Smooth muscle cell of the brain vasculature (primary cell): ENCODE results near the gene JMJD7.

Experiments
- DNase-seq: peaks from one replicate; pipeline ENCODE4 v3.0.0-alpha.2; 2012; ENCODE audit warnings: low read depth, low spot score

Gene JMJD7

DNA sequence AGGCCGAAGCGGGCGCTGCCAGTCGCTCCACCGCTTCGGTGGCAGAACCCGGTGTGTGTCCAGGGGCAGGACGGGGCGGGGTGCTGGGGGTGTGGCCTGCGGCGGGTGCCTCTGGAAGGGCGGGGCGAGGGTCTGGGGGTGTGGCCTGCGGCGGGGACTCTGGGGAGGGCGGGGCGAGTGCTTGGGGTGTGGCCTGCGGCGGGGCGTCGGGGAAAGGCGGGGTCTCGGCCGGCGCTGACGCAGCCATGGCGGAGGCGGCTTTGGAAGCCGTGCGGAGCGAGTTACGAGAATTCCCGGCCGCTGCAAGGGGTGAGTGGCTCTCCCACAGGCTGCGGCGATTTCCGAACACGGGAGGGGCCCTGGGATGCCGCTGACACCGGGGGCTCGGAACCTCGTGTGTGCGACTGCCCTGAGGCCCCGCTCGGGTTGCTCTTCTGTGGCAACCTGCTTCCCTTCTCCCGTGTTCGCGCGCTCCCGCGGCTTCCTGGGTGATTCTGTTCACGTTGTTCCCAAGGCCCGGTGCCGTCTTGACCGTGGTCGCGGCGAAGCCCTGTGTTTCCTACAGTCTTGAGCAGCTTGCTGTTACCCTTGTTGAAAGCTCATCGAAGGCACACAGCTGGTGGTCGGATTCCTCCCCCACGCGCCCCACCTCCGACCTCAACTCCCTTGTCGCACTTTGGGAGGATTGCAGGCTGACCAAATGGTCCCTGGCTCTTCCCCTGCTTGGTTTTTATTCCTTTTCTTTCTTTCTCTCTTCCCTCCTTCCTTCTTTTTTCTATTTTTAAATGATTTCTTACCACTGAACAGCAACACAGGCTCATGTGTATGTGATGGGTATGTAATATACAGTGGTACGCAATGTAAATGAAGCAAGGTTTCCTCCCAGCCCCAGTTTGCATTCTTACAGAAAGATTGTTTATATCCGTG is at the start of gene JMJD7:
TSS of gene JMJD7 (plus strand) at position 213 of the 927 bp plus-strand sequence. CDS start at position 246, 33 bp downstream.
- peak; percentile 56 for DNase-seq

DNA sequence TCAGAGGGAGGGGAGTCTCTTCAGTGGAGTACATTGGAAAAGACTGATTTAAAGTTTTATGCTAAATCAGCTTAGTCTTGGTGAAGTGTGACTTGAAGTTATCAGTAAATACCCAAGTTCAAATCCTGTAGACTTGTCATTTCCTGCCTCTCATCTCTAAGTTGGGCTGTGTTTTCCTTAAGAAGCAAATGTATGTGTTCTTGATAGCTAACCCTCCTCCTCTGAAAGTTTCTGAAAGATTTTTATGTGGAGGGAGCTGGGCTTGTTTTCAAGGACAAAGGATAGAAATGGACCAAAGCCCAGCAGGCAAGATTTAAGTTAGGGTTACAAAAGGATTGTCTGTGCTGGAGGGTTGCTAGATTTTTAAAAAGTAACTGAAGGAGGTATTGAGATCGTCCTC is 49.4 kb upstream of the JMJD7 start:
- no peak for DNase-seq

DNA sequence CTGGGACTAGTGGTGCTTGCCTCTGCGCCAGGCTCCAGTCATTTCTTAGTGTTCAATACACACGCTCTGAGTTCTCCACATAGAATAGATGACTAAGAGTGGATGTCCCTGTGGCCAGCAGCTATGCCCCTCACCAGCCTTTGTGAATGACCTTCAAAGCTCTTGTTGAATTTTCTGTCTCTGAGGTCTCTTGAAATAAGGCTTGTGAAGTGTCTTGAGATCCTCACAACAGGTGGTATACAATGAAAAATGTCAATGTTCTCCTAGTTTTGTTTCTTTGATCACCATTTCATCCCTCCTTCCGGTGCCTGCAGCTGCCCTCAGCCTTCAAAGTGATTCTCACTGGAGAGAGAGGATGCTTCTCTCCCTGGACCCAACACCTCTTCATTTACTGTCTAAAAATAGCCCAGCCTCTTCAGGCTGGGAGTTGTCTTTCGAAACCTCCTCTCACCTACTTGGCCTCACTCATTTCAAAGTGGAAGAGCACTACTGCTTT is 48.2 kb upstream of the JMJD7 start:
- no peak for DNase-seq

DNA sequence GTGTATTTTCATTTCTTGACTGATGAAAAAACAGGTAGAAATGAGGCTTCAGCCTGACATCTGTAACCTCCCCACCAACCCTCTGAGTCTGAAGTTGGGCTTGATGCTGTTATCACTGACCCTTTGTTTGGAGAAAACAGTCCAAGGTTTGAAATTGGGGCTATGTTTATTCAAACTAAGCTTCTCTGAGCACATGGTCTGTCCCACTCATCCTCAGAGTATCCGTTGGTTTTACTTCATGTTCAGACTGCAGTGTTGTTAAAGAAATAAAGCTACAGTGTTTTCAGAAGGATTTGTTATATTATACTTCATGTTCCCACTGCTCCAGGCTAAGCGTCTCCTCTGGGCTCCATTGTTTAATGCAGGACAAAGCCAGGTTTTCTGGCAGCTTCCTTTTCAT is 47.6 kb upstream of the JMJD7 start:
- DNase-seq: no peak

DNA sequence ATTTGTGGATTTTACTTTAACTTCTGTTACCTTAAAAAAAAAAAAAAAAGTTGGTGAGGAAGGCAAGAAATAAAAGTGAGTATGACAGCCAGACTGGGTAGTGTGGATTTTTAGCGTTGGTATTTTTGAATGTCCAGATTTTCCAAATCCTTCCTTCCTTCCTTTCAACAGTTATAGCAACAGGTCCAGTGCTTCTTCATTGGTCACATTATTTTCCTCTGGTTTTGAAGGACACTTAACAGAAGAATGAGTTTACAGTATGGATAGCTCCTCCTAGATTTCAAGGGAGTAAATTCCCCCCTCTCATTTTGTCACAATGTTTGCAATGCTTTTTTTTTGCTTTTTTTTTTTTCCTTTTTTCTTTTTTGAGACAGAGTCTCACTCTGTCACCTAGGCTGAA is 47.2 kb upstream of the JMJD7 start:
- DNase-seq: no peak

DNA sequence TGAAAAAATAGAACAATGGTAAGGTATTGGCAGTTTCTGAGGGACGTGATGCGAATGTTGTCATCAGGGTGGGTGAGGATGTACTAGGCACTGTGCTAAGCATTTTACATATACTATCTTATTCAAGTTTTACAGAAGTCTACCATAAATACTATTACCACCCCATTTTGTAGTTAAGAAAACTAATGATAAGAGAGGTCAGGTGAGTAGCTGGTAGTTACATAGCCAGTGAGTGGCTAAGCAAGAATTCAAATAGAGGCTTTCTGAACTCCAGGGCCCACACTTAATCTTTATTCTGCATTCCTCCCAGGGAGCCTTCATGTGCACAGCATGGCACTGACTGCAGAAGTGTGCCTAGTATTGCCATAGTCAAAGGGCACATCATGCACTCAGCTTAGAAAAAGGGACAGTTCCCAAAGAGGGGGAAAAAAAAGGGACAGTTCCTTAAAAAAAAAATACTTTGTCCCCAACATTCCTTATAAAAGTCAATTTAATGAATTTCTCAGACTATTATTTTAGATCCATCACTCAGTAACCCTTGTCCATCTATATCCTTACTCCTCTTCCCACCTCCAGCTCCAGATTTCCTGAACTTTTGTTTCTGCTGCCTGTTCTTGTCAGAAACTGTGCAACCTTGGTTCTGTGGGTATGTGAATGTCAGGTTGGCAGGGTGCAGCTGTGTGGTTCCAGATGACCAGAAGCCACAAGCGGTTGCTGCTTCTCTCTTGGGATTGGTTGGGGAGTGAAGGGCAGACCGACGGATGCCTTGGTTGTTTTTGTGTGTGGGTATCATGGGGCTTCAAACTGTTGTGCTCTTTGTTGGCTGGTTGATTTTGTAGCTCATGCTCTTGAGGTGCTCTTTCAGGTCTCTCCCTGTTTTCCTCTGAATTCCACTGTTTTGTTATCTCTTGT is 45.3 kb upstream of the JMJD7 start:
- DNase-seq: no peak

DNA sequence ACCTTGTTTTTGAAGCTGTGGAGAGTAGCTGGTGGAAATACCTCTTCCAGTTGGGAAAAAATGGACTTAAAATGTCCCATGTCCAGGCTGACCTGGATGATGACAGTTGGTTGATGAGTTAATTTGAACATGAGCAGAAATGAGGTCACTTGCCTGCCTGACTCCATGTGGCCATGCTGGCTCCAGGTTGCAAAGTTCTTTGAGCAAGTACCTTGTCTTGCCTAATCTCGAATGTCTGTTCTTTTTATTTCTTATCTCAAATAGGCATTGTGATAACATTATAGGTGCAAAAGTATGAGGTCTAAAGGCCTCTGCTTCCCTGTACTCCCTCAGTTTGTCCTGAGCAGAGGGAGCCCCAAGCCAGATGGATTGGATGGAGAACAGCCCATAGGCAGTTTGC is 44.6 kb upstream of the JMJD7 start:
- no peak for DNase-seq

DNA sequence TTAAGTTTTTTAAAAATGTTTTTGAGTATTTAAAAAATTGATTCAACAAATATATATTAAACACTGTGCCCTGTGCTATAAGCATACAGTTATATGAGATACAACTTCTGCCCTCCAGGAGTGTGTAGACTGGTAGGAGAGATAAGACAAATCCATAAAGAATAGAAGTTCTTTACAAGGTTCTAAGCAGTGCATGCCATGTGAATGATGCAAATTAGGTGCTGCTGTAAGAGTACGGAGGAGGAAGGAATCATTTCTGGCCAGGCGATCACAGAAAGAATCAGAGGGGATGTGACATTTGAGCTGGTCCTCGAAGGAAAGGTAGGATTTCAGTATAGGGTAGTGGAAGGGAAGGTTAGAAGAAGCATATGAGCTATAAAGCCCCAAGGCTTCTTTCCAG is 39.6 kb upstream of the JMJD7 start:
- no peak for DNase-seq

DNA sequence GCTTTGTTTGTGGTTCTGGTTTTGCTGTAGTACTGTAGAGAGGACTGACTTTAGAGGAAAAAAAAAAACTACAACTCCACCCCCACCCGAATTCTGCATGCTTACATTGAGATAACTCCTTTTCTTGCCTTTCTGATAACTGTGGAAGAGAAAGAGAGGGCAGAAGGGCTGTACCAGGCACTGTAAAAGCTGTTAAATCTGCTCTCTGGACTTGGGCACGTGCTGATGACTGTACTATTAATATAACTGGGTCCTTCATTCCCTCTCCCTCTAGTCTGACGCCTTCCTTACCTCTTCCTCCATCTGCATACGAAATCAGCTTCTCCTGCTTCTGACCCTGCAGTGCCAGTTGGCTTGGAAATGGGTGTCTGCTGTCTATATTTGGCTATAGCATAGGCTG is 38.7 kb upstream of the JMJD7 start:
- no peak for DNase-seq

DNA sequence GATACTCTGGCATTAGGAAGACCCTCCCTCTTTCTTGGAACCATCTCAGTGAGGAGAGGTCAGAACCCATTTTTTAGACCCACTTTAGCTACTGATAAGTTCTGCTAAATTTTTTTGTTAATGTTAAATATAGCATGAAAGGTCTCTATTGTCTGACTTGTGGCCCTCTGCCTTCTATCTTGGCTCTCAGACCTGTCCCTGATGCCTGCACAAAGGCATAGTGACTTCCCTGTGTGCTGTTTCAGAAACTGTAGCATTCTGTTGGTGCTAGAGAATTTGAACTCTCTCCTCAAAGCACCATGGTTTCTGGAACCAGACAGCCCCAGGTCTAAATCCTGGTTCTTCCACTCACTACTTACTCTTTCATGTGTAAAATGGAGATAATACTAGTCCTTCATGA is 38.2 kb upstream of the JMJD7 start:
- DNase-seq: no peak

DNA sequence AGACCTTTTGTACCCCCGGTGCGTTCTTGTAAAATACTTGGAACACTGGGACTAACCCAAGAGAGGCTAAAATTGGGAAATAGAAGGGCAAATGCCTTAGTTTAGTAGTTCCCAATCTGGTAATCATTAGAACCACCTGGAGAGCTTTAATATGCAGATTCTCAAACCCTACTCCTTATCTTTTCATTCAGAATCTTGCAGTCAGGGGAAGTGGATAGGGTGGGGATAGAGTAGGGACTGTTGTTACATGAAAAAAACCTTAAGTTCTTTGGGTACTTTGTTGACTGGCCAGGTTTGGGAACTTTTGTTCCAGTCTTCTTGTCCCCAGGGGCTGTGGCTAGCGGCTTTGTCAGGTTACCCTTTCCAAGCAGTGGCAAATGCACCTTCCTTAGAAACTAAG is 37.7 kb upstream of the JMJD7 start:
- DNase-seq: no peak

DNA sequence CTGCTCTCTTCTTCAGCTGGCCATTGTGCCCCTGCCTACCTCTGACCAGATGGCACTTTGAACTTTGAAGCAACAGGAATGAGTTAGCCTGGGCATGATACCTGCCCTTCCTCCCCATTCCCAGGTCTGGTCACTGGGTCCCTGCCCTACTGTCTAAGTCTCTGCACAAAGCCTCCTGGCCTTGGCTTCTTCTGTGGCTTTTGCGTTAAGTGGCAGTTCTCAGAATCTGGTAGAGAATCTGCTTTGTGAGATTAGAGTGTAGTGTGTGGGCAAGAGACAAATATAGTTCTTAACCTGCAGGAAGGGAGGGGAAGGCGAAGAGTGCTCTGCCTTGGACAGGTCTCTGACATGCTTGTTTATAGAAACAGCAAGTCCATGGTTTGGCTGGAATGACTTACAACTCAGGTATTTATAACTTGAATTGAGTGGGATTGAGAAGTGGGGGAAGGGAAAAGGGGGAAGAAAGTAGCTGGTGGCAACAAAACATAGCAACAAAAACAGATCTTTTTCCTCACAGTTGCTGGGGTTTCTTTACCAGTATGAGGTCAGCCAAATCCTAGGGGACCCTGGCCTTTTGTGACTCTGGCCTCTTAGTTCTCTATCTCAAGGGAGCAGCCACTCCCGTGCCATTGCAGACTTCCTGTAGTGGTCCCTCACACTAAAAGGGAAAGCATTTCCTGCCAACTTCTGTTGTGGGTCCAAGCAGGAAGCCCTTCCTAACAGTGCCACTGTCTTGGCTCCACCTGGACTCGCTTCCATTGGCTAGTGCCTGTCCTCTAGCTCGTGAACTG is 36.9 kb upstream of the JMJD7 start:
- DNase-seq: no peak

DNA sequence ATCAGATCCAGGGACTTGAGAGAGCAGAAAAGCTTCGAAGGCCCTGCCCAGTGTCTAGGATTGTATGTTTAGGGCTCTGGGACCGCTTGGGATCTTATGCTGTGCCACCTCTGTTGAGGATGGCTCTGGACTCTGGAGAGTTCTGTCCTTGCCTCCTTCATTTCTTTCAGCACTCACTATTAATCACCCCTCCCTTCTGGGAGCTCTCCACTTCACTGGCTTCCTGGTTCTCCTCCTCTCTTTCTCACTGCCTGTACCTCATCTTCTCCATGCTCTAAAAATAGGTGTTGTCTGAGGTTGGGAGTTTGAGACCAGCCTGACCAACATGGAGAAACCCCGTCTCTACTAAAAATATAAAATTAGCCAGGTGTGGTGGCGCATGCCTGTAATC is 36.4 kb upstream of the JMJD7 start:
- no peak for DNase-seq

DNA sequence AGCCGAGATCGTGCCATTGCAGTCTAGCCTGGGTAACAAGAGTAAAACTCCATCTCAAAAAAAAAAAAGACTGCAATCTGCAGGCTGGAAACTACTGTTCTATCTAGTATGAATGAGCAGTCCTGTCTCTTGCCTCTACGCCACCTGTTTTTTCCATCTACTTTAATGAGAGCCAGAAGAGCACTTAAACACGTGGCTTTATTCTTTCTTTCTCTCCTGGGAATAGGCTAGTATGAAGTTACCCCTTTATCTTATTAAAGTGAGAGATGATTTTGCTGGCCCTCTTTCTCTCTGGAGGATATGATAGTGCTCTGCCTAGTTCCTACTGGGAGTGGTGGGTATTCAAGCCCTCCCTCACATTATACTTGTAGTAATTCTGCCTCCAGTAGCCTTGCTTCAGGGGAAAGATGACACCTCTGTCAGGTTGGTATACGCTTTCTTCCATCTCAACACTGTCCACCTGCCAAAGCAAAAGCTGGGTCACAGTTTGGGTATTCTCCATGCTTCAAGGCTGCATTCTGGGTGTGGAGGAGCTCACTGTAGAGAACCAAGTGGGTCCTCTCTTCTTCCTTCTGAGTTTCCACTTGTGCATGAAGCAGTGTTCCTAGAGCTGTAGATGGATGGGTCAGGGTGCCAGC is 35.8 kb upstream of the JMJD7 start:
- DNase-seq: no peak

DNA sequence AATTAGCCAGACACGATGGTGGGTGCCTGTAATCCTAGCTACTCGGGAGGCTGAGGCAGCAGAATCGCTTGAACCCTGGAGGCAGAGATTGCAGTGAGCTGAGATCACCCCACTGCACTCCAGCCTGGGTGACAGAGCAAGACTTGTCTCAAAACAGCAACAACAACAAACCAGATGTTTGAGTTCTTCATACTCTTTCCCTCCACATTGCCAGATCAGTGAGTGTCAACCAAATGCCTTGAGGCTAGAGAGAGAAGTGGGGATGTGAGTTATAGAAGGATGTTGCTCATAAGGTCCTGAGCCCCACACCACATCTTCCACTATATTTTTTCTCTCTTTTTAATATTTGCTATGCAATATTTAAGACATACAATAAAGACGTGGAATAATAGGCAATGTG is 33.8 kb upstream of the JMJD7 start:
- no peak for DNase-seq

DNA sequence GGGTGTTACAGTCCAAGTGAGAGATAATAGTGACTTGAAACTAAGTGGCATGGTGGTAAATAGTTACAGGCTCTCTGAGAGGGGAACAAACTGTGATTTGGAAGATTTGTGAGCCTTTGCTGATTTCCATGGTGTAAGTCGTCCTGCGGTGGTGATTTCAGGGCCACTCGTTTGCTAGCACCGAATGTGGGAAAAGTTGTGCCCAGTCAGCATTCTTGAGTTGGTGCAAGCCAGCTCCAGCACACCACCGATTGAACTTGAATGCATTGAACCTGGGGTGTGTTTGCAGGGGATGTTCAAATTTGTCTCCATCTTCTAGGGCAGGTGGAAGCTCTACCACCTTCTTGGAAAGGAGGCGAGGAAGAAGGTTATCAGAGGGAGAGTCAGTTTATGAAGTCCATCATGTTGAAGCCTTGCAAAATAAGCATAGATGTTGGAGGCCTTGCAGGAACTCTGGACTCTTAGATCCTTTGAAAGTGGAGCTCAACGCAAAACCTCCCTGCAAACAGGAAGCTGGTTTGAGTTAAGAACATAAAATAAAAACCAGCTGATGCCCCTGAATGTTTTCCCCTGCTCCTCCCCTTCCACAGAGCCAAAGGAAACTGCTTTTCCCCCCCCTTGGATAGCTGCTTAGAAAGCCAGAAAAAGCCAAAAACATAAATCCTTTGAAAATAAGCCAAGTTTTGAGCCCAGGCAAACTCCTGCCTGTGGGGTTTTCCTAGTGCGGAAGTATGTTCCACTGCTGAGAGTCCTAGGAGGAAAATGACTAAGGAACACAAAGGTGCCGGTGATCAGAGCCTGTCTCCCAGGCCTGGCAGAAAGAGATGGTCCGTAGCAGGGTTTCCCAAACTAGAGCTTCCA is 31.7 kb upstream of the JMJD7 start:
- peak; percentile 67 for DNase-seq

DNA sequence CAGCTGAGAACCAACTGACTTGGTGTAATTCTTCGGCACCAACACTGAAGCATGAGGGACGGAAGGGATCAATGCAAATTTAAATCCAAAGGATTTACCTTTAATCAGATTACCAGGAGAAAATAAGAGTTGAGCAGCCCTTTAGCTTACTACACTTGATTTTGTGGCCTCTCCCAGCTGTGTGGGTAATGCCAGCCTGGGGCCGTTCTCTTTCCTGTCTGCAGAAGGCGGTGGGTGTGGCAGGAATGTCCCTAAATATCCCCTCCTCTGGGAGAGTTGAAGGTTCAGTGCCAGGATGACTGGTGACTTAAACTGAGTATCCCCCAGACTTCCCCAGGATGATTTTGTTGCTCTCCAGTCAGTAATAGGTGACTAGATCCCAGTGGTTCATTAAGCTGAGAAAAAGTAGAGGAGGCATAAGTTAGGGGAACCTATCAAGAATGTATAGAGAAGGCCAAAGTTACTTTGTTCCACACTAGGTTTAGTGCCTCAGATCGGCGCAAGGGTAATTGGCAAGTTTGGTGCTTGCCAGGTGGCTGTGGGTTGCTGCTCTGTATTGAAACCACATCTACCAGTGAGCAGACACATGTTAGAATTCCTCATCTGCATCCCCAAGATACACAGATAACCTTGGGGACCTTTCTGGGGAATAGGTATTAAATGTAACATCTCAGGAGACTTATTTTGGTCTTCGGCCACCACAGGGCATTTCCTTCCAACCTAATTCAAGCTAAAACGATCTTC is 30.5 kb upstream of the JMJD7 start:
- DNase-seq: no peak

DNA sequence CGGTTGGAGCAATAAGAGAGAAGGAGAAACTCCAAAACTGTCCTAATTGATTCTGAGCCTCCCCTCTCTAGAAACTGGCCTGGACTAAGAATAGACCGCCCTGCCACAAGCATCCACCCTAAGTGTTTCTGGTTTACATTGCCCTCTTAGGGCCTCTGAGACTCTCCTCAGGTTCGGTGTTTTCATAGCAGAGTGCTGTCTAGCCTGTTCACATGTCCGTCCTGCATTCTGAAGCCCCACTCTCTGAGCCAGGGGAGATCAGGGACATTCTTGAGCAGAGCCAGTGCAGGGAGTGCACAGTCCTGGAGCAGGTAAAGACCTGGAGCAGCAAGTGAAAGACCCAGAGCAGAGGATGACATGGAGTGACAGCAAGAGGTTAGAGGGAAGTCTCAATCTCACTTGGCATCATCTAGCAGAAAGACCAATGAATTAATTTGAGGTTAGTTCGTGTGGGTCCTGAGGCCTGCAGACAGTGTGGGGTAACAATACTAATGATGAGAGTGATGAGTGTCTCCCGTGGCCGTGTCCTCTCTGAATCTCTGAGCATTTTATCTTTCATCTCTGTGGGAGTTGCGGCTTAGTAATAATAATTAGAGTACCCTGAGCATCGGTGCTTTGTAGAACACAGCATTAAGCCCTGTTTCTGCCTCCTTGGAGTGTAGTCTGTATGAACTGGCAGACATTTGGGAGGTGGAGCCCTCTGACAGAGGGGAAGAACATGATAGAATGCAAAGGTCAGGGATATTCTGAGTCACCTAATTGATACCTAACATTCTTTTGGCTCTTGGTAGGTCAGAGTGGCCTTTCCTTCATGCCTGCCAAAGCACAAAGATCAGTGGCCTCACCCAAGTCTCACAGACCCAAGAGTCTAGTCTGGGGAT is 29.0 kb upstream of the JMJD7 start:
- DNase-seq: no peak

DNA sequence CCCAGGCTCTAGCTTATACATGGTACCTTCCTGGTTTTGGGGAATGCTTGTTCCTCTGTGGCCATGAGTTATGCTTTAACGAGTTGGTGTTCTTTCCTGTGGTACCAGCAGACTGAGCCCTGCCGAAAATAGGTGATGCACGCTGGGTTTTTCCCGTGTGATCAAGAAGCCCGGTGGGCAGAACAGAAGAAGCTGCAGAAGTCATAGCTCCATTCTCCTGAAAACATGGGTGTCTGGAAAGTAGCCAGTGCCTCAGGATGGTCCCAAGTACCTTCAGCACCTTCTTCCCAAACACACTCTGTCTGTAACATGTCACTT is 28.4 kb upstream of the JMJD7 start:
- no peak for DNase-seq
